Upper lobe of right lung (tissue), 1 donor: ENCODE measurements around the gene MAGI2. TPM values are rescaled to one million over a fixed set of nuclear protein-coding genes. Genes with fewer than 3 reads are reported as not detected.

Experiments used
- ATAC-seq: fragments of 200-7000 bp; cut with Tn5 transposase; one replicate; pipeline ENCODE4 v1.9.1; 2020; ENCODE audit warnings: mild to moderate bottlenecking, moderate library complexity
- DNase-seq: peaks from one replicate; pipeline ENCODE4 v3.0.0-alpha.2; 2020
- H3K27ac ChIP-seq: fragments of 200-600 bp; one replicate; pipeline ENCODE4 v1.8.0; 2022
- H3K27me3 ChIP-seq: fragments of 200-600 bp; one replicate; pipeline ENCODE4 v1.8.0; 2022; ENCODE audit warnings: mild to moderate bottlenecking
- H3K36me3 ChIP-seq: fragments of 200-600 bp; one replicate; pipeline ENCODE4 v1.8.0; 2022
- H3K4me1 ChIP-seq: fragments of 200-600 bp; one replicate; pipeline ENCODE4 v1.8.0; 2022
- H3K4me3 ChIP-seq: fragments of 200-600 bp; one replicate; pipeline ENCODE4 v1.8.0; 2022; ENCODE audit warnings: mild to moderate bottlenecking
- H3K9me3 ChIP-seq: fragments of 200-600 bp; one replicate; pipeline ENCODE4 v1.8.0; 2022
- intact Hi-C: fragments of 100-400 bp; cut with DNase I; formaldehyde crosslinking; loops from one replicate; pipeline ENCODE4 v1.11.0; 2022
- total RNA-seq: library from RNA; stranded (reverse); fragmentation: NEBNext Ultra II Directional; extraction: Animal tissue kit (Norgen Biotek cat#: 25700); gene quantifications from one replicate; pipeline ENCODE4 v1.2.1, GENCODE V29; 2021
- TF ChIP-seq, protein P1 (sequence below): fragments of 200-600 bp; IDR thresholded peaks from one replicate; pipeline ENCODE4 v1.8.0; 2022; ENCODE audit warnings: antibody characterized with exemption
- donor health status: DM: no; HTN: yes; CAD: no; lungs with severe emphysema.

MAGI2 gene
- total RNA-seq, 1 donor from 2014 or later: 12.8 TPM

DNA sequence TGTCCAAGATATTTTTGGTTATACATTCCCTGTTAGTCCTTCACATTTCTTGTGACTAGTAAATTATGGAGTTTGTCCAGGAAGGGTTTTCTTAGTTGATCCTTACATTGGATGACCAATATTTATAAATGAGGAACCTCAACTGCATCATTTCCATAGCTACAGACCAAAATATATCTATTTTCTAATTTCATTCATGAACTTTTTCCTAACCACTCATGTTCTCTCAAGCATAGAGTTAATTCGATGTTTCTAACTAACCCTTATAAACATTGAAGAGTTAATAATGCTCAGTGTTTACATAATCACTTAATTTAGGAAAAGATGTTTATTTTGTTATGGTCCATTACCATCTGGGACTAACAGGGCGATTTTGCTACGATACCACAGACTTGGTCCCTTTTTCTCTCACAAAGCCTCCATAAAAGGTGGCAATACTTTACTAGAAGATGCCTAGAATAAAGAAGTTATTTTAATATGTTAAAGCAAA is 591.0 kb downstream of the MAGI2 start:
- DNase-seq (no peak), ATAC-seq (no peak)
- no peaks in the 10 kb centered on the region for H3K4me1 ChIP-seq
- no peaks in the 10 kb centered on the region for H3K27me3 ChIP-seq
- H3K27ac ChIP-seq: no peak overlapping the region
- H3K36me3 ChIP-seq: no peaks in the 10 kb centered on the region
- no peak overlapping the region for H3K4me3 ChIP-seq
- no peaks in the 10 kb centered on the region for H3K9me3 ChIP-seq
- intact Hi-C loops: no loop called here
- TF ChIP-seq, protein P1, sequence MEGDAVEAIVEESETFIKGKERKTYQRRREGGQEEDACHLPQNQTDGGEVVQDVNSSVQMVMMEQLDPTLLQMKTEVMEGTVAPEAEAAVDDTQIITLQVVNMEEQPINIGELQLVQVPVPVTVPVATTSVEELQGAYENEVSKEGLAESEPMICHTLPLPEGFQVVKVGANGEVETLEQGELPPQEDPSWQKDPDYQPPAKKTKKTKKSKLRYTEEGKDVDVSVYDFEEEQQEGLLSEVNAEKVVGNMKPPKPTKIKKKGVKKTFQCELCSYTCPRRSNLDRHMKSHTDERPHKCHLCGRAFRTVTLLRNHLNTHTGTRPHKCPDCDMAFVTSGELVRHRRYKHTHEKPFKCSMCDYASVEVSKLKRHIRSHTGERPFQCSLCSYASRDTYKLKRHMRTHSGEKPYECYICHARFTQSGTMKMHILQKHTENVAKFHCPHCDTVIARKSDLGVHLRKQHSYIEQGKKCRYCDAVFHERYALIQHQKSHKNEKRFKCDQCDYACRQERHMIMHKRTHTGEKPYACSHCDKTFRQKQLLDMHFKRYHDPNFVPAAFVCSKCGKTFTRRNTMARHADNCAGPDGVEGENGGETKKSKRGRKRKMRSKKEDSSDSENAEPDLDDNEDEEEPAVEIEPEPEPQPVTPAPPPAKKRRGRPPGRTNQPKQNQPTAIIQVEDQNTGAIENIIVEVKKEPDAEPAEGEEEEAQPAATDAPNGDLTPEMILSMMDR: no peak

DNA sequence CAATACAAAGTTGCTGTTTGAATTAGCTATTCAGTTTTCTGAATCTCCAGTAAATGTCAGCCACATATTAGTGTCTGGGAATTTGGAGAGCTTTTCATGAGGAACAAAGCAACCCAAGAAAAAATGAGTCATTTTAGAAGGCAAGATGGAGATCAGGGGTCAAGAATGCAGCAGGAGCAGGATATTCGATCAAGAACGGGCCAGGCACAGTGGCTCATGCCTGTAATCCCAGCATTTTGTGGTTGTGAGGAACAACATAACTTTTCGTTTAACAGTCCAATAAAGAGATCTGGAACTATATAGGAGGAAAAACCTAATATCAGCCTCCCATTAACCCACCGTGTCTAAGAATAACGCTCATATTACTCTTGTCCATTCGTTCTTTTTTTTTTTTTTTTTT is 600.5 kb downstream of the MAGI2 start:
- intact Hi-C loops: no loop called here
- no peak for ATAC-seq

DNA sequence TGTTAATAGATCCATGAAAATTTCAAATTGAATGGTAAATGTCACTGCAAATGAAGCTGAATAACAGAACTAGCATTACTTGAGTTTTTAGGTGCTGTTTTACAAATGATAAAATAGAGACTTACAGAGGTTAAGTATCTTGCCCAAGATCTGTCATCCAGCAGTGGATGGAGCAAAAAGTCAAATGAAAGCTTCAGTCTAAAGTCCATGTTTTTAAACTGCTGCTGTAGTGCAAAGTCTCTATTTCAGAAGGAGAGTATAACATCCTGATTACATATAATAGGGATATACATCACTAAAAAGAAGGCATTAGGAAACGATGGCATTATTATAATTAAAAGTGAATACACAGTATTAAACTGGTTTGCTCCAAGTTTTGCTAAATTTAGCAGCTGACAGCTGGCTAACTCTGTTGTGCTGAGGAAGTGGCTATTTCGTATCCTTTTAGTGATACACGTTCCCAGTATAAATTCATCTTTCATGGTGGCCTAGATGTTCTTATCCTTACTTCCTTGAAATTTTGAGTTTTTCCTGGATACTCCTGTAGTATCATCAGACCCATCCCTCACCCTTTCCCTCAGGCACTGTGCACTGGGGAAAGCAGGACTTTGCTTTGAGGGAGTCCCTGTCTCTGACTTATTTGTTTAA is 603.2 kb downstream of the MAGI2 start:
- H3K4me1 ChIP-seq: no peaks in the 10 kb centered on the region
- intact Hi-C loops: no loop called here
- DNase-seq: no peak
- no peaks in the 10 kb centered on the region for H3K27me3 ChIP-seq
- H3K36me3 ChIP-seq: no peaks in the 10 kb centered on the region
- no peak for ATAC-seq
- H3K9me3 ChIP-seq: no peaks in the 10 kb centered on the region
- H3K27ac ChIP-seq: no peak overlapping the region
- TF ChIP-seq, protein P1: no peak
- H3K4me3 ChIP-seq: no peak overlapping the region

More for the DNA sequence above, 600.5 kb downstream of the MAGI2 start:
- TF ChIP-seq, protein P1: no peak
- Histone ChIP-seq H3K36me3 (no peaks in the 10 kb centered on the region), H3K4me1 (no peaks in the 10 kb centered on the region), H3K9me3 (no peaks in the 10 kb centered on the region), H3K27me3 (no peaks in the 10 kb centered on the region), H3K4me3 (no peak overlapping the region), H3K27ac (no peak overlapping the region)
- DNase-seq: no peak

DNA sequence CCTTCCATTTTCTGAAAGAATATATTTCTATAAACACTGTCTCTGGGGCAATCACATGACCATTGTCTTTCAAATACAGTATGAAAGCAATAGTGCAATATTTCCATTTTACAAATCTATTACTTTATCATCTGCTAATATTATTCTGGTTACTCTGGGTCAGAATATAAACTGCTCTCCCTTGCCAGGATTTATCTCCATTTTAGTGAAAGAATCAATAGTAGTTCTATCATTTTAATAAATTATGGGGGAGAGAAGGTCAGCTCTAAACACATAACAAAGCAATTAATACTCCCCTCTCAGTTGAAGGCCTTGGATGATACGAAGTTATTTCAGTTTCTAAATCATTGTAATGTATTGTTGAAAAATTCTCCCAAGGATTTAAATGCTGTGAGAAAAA is 608.3 kb downstream of the MAGI2 start:
- no peaks in the 10 kb centered on the region for H3K4me1 ChIP-seq
- TF ChIP-seq, protein P1: no peak
- DNase-seq: no peak
- ATAC-seq: no peak
- no peaks in the 10 kb centered on the region for H3K9me3 ChIP-seq
- no peak overlapping the region for H3K4me3 ChIP-seq
- intact Hi-C loops: no loop called here
- no peaks in the 10 kb centered on the region for H3K27me3 ChIP-seq
- H3K36me3 ChIP-seq: no peaks in the 10 kb centered on the region
- no peak overlapping the region for H3K27ac ChIP-seq

DNA sequence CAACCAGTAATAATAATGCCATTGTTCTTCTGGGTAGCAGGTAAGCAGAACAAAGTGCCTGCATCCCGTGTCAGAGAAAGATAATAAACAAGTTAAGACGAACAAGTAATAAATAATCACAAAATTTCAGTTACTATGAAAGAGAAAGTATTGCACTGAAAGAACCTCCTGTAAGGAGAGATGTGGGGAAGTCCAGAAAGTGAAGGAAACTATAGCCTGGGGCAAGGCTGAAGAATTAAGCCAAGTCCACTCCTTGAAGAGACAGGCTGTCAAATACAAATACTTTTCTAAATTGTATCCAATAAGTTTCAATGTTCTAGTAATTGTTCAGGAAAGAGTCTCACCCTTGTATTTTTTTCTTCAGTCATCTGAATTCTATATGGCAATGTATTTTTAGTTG is 611.4 kb downstream of the MAGI2 start:
- H3K9me3 ChIP-seq: no peaks in the 10 kb centered on the region
- H3K36me3 ChIP-seq: no peaks in the 10 kb centered on the region
- H3K4me3 ChIP-seq: no peak overlapping the region
- intact Hi-C loops: no loop called here
- H3K4me1 ChIP-seq: no peaks in the 10 kb centered on the region
- DNase-seq: no peak
- H3K27me3 ChIP-seq: no peaks in the 10 kb centered on the region
- TF ChIP-seq, protein P1: no peak
- no peak for ATAC-seq
- H3K27ac ChIP-seq: no peak overlapping the region

DNA sequence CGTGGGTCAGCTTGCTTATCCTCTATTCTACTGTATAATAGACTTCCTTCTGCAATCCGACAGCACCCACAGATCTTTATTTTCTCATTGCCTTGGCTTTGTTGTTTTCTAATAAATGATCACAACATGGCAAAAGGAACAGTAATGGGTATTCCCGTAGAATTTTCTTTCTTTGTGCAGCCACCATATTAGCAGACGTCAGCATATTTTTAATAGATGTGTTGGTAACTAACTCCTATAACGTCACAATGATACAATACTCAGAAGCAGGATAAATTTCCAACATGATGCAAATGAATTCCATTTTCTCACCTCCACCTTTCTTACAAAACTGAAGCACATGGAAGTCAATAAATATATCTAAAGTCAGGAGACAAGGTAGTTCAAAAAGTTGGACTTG is 617.6 kb downstream of the MAGI2 start:
- no peak for ATAC-seq
- Histone ChIP-seq H3K27me3 (no peaks in the 10 kb centered on the region), H3K4me3 (no peak overlapping the region), H3K9me3 (no peaks in the 10 kb centered on the region), H3K4me1 (no peaks in the 10 kb centered on the region), H3K36me3 (no peaks in the 10 kb centered on the region), H3K27ac (no peak overlapping the region)
- no peak for DNase-seq
- TF ChIP-seq, protein P1: no peak
- intact Hi-C loops: no loop called here
